Kasumi-1 (cell line): Measurements from ENCODE around the gene PRAMEF11.
"Not testable (repeated sequence)": the region's sequence is repeated elsewhere in the genome, so short reads cannot be mapped to it uniquely, and the experiment has no call there.

Experiments used
- DNase-seq, 2 experiments: peaks; one replicate each; lab custom pipeline; 2025; lab: John Stamatoyannopoulos, UW

The PRAMEF11 gene

GRCh38 chr1:12831310-12831709 lies at the start of gene PRAMEF11:
Gene PRAMEF11 (minus strand): TSS chr1:12831410. CDS start chr1:12828789, 2,621 bp downstream.
- not testable (repeated sequence) for DNase-seq

- not testable (repeated sequence) for DNase-seq
Observed at GRCh38 chr1:12878453-12878852, 47.2 kb upstream of the PRAMEF11 start.

- DNase-seq = not testable (repeated sequence)
Observed at GRCh38 chr1:12863131-12863880, 32.1 kb upstream of the PRAMEF11 start.

GRCh38 chr1:12856786-12857185 lies 25.6 kb upstream of the PRAMEF11 start, which contains the start of gene PRAMEF2:
Gene PRAMEF2 (plus strand): TSS chr1:12857086. CDS start chr1:12859010, 1,924 bp downstream.
- DNase-seq = not testable (repeated sequence)

GRCh38 chr1:12851779-12852178 lies 20.6 kb upstream of the PRAMEF11 start:
- DNase-seq = no peak

GRCh38 chr1:12848620-12849019 lies 17.4 kb upstream of the PRAMEF11 start, which contains the start of gene HNRNPCL1:
Gene HNRNPCL1 (minus strand): TSS chr1:12848720. CDS start chr1:12848289, 431 bp downstream.
- DNase-seq = not testable (repeated sequence)

GRCh38 chr1:12833251-12833650 lies 2.0 kb upstream of the PRAMEF11 start:
- not testable (repeated sequence) for DNase-seq

GRCh38 chr1:12819061-12819460 lies 12.1 kb downstream of the PRAMEF11 start:
- not testable (repeated sequence) for DNase-seq

- DNase-seq = no peak
Observed at GRCh38 chr1:12811409-12811784, 19.8 kb downstream of the PRAMEF11 start.

GRCh38 chr1:12810691-12811408 lies 20.4 kb downstream of the PRAMEF11 start:
- no peak for DNase-seq

GRCh38 chr1:12809933-12810332 lies 21.3 kb downstream of the PRAMEF11 start:
- DNase-seq = no peak

- no peak for DNase-seq
Observed at GRCh38 chr1:12799730-12800129, 31.5 kb downstream of the PRAMEF11 start.

GRCh38 chr1:12798911-12799310 lies 32.3 kb downstream of the PRAMEF11 start:
- DNase-seq = no peak

- not testable (repeated sequence) for DNase-seq
Observed at GRCh38 chr1:12791097-12791496, 40.1 kb downstream of the PRAMEF11 start, which contains the start of gene PRAMEF1. Gene PRAMEF1 (plus strand): TSS chr1:12791397. CDS start chr1:12793228, 1,831 bp downstream.

- DNase-seq = not testable (repeated sequence)
Observed at GRCh38 chr1:12784729-12785128, 46.5 kb downstream of the PRAMEF11 start.

- DNase-seq = peak; percentile 2 to 8
Observed at GRCh38 chr1:12783783-12784182, 47.4 kb downstream of the PRAMEF11 start.

GRCh38 chr1:12781488-12781887 lies 49.7 kb downstream of the PRAMEF11 start:
- DNase-seq = not testable (repeated sequence)

- DNase-seq = no peak
Observed at GRCh38 chr1:12778907-12779306, 52.3 kb downstream of the PRAMEF11 start.

GRCh38 chr1:12778061-12778460 lies 53.1 kb downstream of the PRAMEF11 start:
- DNase-seq = no peak

GRCh38 chr1:12776801-12777557 lies 54.2 kb downstream of the PRAMEF11 start:
- no peak for DNase-seq

GRCh38 chr1:12775443-12775842 lies 55.8 kb downstream of the PRAMEF11 start:
- no peak for DNase-seq

GRCh38 chr1:12774801-12775345 lies 56.3 kb downstream of the PRAMEF11 start:
- no peak for DNase-seq
